ENCODE results near the gene MRPS27.
"Not testable (repeated sequence)": the region's sequence is repeated elsewhere in the genome, so short reads cannot be mapped to it uniquely, and the experiment has no call there.

MRPS27 gene

GRCh38 chr5:72351376-72351775 is 31.3 kb upstream of the MRPS27 start:
- no peaks in the 10 kb centered on the region for H3K9me3 Mint-ChIP-seq
- H3K27me3 Mint-ChIP-seq: no peaks in the 10 kb centered on the region
- H3K36me3 Mint-ChIP-seq: peaks cover 14% of the 10 kb centered on the region
- H3K27ac Mint-ChIP-seq: no peak overlapping the region
- ATAC-seq (ENCODE audit: low read depth) (no peak), DNase-seq (ENCODE audit: low spot score in 2 of 2) (no peak)
- H3K4me1 Mint-ChIP-seq: peaks cover 4% of the 10 kb centered on the region
- no peak overlapping the region for H3K4me3 Mint-ChIP-seq

- ATAC-seq (ENCODE audit: low read depth) (no peak), DNase-seq (ENCODE audit: low spot score in 2 of 2) (no peak)
- Mint-ChIP-seq H3K36me3 (peaks cover 32% of the 10 kb centered on the region), H3K27me3 (no peaks in the 10 kb centered on the region), H3K9me3 (no peaks in the 10 kb centered on the region), H3K4me1 (peaks cover 4% of the 10 kb centered on the region), H3K4me3 (no peak overlapping the region), H3K27ac (no peak overlapping the region)
Observed at GRCh38 chr5:72347801-72348308, 27.8 kb upstream of the MRPS27 start.

- no peak for ATAC-seq (ENCODE audit: low read depth)
- Mint-ChIP-seq H3K36me3 (peaks cover 35% of the 10 kb centered on the region), H3K27ac (no peak overlapping the region), H3K4me1 (peaks cover 4% of the 10 kb centered on the region), H3K4me3 (no peak overlapping the region), H3K27me3 (no peaks in the 10 kb centered on the region), H3K9me3 (no peaks in the 10 kb centered on the region)
- DNase-seq (ENCODE audit: low spot score in 2 of 2): no peak
Observed at GRCh38 chr5:72346398-72346797, 26.4 kb upstream of the MRPS27 start.

- Mint-ChIP-seq H3K9me3 (no peaks in the 10 kb centered on the region), H3K27me3 (no peaks in the 10 kb centered on the region), H3K4me3 (no peak overlapping the region), H3K27ac (no peak overlapping the region), H3K4me1 (no peaks in the 10 kb centered on the region), H3K36me3 (peaks cover 27% of the 10 kb centered on the region)
- ATAC-seq (ENCODE audit: low read depth): no peak
- no peak for DNase-seq (ENCODE audit: low spot score in 2 of 2)
Observed at GRCh38 chr5:72338689-72339209, 18.7 kb upstream of the MRPS27 start.

GRCh38 chr5:72337159-72337558 is 17.1 kb upstream of the MRPS27 start:
- Mint-ChIP-seq H3K4me1 (no peaks in the 10 kb centered on the region), H3K27me3 (no peaks in the 10 kb centered on the region), H3K4me3 (no peak overlapping the region), H3K9me3 (no peaks in the 10 kb centered on the region), H3K36me3 (peaks cover 19% of the 10 kb centered on the region), H3K27ac (no peak overlapping the region)
- no peak for DNase-seq (ENCODE audit: low spot score in 2 of 2)
- ATAC-seq (ENCODE audit: low read depth): no peak

GRCh38 chr5:72330712-72331111 is 10.7 kb upstream of the MRPS27 start:
- H3K27ac Mint-ChIP-seq: no peak overlapping the region
- ATAC-seq (ENCODE audit: low read depth) (no peak), DNase-seq (ENCODE audit: low spot score in 2 of 2) (no peak)
- no peaks in the 10 kb centered on the region for H3K4me1 Mint-ChIP-seq
- H3K36me3 Mint-ChIP-seq: peaks cover 41% of the 10 kb centered on the region
- no peaks in the 10 kb centered on the region for H3K27me3 Mint-ChIP-seq
- no peak overlapping the region for H3K4me3 Mint-ChIP-seq
- H3K9me3 Mint-ChIP-seq: no peaks in the 10 kb centered on the region

GRCh38 chr5:72328172-72328571 is 8.1 kb upstream of the MRPS27 start:
- H3K9me3 Mint-ChIP-seq: no peaks in the 10 kb centered on the region
- no peaks in the 10 kb centered on the region for H3K27me3 Mint-ChIP-seq
- H3K27ac Mint-ChIP-seq: no peak overlapping the region

GRCh38 chr5:72326306-72326649 is 6.2 kb upstream of the MRPS27 start:
- Mint-ChIP-seq H3K4me3 (no peak overlapping the region), H3K36me3 (peaks cover 37% of the 10 kb centered on the region), H3K4me1 (peaks cover 5% of the 10 kb centered on the region), H3K27ac (no peak overlapping the region), H3K9me3 (no peaks in the 10 kb centered on the region), H3K27me3 (no peaks in the 10 kb centered on the region)
- ATAC-seq (ENCODE audit: low read depth): no peak
- DNase-seq (ENCODE audit: low spot score in 2 of 2): no peak

More at GRCh38 chr5:72328172-72328571, 8.1 kb upstream of the MRPS27 start:
- ATAC-seq (ENCODE audit: low read depth) (no peak), DNase-seq (ENCODE audit: low spot score in 2 of 2) (no peak)
- H3K4me3 Mint-ChIP-seq: no peak overlapping the region
- H3K36me3 Mint-ChIP-seq: peaks cover 45% of the 10 kb centered on the region
- peaks cover 2% of the 10 kb centered on the region for H3K4me1 Mint-ChIP-seq

- no peak overlapping the region for H3K4me3 Mint-ChIP-seq
- no peaks in the 10 kb centered on the region for H3K9me3 Mint-ChIP-seq
- no peak for DNase-seq (ENCODE audit: low spot score in 2 of 2)
- peaks cover 5% of the 10 kb centered on the region for H3K4me1 Mint-ChIP-seq
- H3K27me3 Mint-ChIP-seq: no peaks in the 10 kb centered on the region
- peaks cover 31% of the 10 kb centered on the region for H3K36me3 Mint-ChIP-seq
- no peak overlapping the region for H3K27ac Mint-ChIP-seq
- ATAC-seq (ENCODE audit: low read depth): no peak
Observed at GRCh38 chr5:72325566-72326305, 5.7 kb upstream of the MRPS27 start.

GRCh38 chr5:72324189-72324825 is 4.3 kb upstream of the MRPS27 start:
- H3K36me3 Mint-ChIP-seq: peaks cover 28% of the 10 kb centered on the region
- no peaks in the 10 kb centered on the region for H3K27me3 Mint-ChIP-seq
- no peak overlapping the region for H3K4me3 Mint-ChIP-seq
- H3K27ac Mint-ChIP-seq: peak overlapping the region; percentile 12
- ATAC-seq (ENCODE audit: low read depth) (no peak), DNase-seq (ENCODE audit: low spot score in 2 of 2) (no peak)
- no peaks in the 10 kb centered on the region for H3K9me3 Mint-ChIP-seq
- H3K4me1 Mint-ChIP-seq: peaks cover 8% of the 10 kb centered on the region

GRCh38 chr5:72319435-72319975 is 535 bp downstream of the MRPS27 start:
- H3K27me3 Mint-ChIP-seq; DNase-seq (ENCODE audit: low spot score in 2 of 2); H3K9me3 Mint-ChIP-seq; H3K36me3 Mint-ChIP-seq; ATAC-seq (ENCODE audit: low read depth): not testable (repeated sequence)
- Mint-ChIP-seq H3K27ac (peak overlapping the region; percentile 95), H3K4me1 (peaks cover 15% of the 10 kb centered on the region), H3K4me3 (peak overlapping the region; percentile 98)

GRCh38 chr5:72314571-72315172 is 5.4 kb downstream of the MRPS27 start:
- H3K4me1 Mint-ChIP-seq: peaks cover 10% of the 10 kb centered on the region
- no peak overlapping the region for H3K4me3 Mint-ChIP-seq
- no peaks in the 10 kb centered on the region for H3K9me3 Mint-ChIP-seq
- ATAC-seq (ENCODE audit: low read depth) (no peak), DNase-seq (ENCODE audit: low spot score in 2 of 2) (no peak)
- H3K27me3 Mint-ChIP-seq: no peaks in the 10 kb centered on the region
- no peak overlapping the region for H3K27ac Mint-ChIP-seq
- H3K36me3 Mint-ChIP-seq: peaks cover 19% of the 10 kb centered on the region

- no peak overlapping the region for H3K4me3 Mint-ChIP-seq
Observed at GRCh38 chr5:72313141-72313540, 6.9 kb downstream of the MRPS27 start.

GRCh38 chr5:72308853-72309191 is 11.2 kb downstream of the MRPS27 start:
- peaks cover 20% of the 10 kb centered on the region for H3K4me1 Mint-ChIP-seq
- peaks cover 19% of the 10 kb centered on the region for H3K36me3 Mint-ChIP-seq
- peak overlapping the region; percentile 91 for H3K4me3 Mint-ChIP-seq
- DNase-seq (ENCODE audit: low spot score in 2 of 2) (no peak), ATAC-seq (ENCODE audit: low read depth) (no peak)
- no peaks in the 10 kb centered on the region for H3K9me3 Mint-ChIP-seq
- H3K27ac Mint-ChIP-seq: peak overlapping the region; percentile 90
- H3K27me3 Mint-ChIP-seq: no peaks in the 10 kb centered on the region

More at GRCh38 chr5:72313141-72313540, 6.9 kb downstream of the MRPS27 start:
- H3K36me3 Mint-ChIP-seq: peaks cover 21% of the 10 kb centered on the region
- H3K9me3 Mint-ChIP-seq: no peaks in the 10 kb centered on the region
- no peak overlapping the region for H3K27ac Mint-ChIP-seq
- H3K27me3 Mint-ChIP-seq: no peaks in the 10 kb centered on the region
- DNase-seq (ENCODE audit: low spot score in 2 of 2): no peak
- peaks cover 10% of the 10 kb centered on the region for H3K4me1 Mint-ChIP-seq
- ATAC-seq (ENCODE audit: low read depth): no peak

All from memory B cell (primary cell).